Posterior cingulate gyrus (tissue), 11 donors: ENCODE results near the gene MAN1A1.

ENCODE experiments used
- DNase-seq, 10 donors: peaks; one replicate each; pipeline versions ENCODE4 v3.0.0 to v3.0.0-alpha.2; 2020 to 2021; ENCODE audit warnings: mixed read lengths in 3 of 10
- intact Hi-C: fragments of 100-400 bp; cut with DNase I; formaldehyde crosslinking; loops from one replicate; pipeline ENCODE4 v1.15.1; 2023

The MAN1A1 gene

DNA sequence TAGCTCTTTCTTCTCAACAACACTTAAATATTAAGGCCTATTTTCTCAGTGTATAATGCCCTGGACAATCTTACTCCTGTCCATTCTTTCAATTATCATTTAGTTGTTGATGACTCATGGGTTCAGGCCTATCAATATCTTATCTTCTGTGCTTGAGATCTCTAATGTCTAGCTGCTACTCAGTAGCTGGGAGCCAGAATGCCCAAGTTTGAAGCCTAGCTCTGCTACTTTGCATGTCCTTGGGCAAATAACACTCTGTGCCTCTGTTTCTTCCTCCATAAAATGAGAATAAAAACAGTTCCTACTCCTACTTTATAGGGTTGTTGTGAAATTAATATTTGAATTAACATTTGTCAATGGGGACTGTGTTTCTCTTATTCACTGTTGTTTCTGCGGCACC, 69.5 kb downstream of the MAN1A1 start:
- no peak for DNase-seq
- intact Hi-C loops = no loop called here

DNA sequence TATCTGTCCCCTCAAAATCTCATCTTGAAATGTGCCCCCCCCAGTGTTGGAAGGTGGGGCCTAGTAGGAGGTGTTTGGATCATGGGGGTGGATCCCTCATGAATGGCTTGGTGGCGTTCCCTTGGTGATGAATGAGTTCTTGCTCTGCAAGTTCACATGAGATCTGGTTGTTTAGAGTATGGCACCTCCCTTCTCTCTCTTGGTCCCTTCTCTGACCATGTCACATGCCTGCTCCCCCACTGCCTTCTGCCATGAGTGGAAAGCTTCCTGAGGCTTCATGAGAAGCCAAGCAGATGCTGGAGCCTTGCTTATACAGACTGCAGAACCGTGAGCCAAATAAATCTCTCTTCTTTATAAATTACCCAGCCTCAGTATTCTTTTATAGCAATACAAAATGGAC, 70.9 kb downstream of the MAN1A1 start:
- intact Hi-C loops = no loop called here
- no peak for DNase-seq

DNA sequence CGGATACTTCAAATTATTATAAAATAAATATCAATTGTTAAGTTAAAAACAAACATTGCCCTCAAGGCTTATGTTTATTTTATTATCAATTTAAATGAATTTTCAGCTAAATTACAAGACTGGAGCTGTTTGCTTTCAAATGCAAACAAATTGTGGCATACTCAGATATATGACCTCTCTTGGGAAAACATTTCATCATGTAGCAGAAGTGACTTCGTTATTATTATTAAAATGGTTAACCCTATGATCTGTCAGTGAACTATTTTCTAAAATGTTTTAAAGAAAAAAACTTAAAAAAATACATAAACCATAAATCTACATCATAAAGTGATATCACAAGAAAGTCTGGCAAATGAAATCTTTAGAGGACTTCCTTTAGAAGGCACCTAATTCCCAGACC, 72.5 kb downstream of the MAN1A1 start:
- intact Hi-C loops = no loop called here
- no peak for DNase-seq

DNA sequence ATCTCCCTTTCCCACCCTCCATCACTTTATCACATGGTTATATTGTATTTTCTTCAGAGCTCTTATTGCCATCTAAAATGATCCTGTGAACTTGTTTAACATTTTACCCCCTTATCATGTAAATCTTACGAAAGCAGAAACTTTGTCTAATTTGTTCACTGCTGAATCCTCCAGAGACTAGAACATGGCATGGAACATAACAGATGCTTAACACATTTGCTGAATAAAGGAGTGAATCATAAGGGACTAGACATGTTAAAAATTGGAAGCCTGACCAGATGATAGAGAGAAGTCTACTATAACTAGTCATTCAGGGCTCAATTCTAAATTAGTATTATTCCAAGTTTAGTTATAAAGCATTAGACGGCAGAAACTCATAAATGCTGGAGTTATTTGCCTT, 73.3 kb downstream of the MAN1A1 start:
- DNase-seq = no peak
- intact Hi-C loops = no loop called here

DNA sequence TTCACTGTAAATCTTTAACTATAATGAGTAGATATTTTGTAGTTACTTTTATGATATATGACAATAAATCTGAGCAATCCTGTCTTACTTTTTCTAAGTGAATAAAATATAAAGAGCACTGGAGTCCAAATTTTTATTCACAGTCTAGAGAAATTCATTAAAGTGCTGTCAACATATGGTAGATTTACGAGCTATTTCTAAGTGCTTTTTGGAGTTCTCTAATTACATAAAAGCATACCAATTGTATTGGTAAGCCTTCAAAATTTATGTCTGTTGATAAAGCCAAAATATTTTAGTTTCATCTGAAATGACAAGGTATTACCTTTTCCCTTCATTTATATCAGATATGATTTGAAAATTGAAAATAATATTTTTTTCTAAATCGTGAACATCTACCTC, 75.4 kb downstream of the MAN1A1 start:
- DNase-seq = no peak
- intact Hi-C loops = no loop called here

DNA sequence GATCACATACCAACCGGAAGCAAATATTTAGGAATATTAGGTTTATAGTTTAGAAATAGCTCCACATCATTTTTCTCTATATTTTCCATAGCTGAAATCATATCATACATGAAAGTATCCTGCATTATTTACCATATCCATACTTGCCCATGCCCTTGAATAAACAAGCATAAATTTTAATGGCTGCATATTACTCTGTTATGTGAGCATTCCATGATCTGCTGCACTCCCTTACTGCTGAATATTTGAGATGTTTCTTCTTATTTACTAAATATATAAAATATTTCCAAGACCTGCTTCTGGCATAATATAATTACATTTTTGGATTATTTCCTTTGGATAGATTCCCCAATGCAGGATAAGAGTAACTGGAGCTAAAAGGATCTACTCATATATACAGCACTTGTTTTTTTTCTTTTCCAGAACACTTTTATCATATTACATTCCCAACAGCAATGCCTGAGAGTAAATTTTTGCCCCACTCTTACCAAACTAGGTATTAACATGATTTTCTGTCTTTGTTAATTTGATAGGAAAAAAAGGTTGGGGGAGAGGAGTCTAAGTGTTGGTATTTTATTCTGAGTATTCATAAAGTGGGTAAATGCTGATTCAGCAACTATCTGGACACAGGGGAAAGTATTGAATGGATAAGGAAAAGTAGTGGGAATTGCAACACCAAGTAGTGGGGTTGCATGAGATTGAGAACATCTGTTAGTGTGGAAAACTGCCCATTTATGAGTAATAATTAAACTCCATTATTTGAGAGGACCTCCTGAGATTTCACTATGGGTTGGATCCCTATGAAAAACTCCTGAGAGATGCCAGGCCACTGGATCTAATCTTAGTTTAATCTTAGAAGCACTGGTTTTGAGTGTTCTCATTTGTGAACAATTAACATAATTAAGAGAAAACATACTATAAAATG, 76.0 kb downstream of the MAN1A1 start:
- intact Hi-C loops = no loop called here
- DNase-seq = no peak

DNA sequence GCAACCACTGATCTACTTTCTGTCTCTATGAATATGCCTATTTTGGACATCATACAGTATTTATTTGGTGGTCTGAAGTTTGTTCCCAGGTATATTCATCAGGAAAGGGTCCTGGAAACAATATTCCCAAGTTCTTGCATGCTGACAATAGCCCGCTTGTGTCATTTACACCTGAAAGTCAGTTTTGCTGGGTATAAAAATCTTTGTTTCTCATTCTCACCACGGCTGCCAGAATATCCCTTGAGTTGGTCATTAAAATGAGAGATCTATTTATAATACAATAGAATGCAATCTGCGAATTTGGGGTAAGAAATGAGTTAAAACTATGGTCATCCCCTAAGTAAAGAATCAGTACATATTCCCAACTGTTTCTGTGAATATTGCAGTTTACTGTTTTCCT, 79.0 kb downstream of the MAN1A1 start:
- DNase-seq = no peak

DNA sequence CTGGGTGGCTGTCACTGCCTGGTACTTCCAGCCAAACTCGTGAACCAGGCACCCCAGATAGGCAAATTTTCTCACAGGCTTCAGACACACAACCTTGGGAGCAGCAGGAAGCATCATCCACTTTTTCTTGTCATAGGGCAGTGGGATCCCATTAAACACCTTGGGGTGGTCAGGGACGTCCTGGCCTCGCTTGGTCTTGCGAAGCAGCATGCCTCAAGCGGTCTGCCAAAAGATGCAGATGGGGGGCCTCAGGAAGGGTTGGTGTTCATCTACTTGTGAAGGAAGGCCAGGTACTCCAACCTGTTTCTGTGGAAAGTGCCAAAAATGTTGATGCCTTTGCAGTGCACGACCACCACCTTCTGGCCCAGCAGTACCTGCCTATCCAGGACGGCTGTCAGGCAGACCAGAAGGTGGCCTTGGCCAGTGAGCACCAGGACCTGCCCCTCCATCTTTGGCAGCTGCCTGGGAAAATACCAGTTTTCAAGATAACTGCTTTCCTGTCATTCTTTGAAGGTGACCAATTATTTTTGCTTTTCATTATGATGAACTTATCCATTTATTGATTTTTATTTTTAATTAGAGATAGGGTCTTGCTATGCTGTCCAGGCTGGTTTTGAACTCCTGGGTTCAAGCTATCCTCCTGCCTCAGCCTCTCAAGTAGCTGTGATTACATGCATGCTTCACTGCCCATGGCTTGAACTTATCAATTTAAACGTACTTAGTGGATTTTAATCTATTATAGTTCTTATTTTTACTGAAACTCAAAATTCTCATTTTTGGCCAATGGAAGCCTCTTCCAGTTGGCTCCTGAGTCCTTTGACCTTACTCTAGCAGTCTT, 80.1 kb downstream of the MAN1A1 start:
- DNase-seq = no peak
- intact Hi-C loops = no loop called here

More for the DNA sequence above, 79.0 kb downstream of the MAN1A1 start:
- intact Hi-C loops = no loop called here

DNA sequence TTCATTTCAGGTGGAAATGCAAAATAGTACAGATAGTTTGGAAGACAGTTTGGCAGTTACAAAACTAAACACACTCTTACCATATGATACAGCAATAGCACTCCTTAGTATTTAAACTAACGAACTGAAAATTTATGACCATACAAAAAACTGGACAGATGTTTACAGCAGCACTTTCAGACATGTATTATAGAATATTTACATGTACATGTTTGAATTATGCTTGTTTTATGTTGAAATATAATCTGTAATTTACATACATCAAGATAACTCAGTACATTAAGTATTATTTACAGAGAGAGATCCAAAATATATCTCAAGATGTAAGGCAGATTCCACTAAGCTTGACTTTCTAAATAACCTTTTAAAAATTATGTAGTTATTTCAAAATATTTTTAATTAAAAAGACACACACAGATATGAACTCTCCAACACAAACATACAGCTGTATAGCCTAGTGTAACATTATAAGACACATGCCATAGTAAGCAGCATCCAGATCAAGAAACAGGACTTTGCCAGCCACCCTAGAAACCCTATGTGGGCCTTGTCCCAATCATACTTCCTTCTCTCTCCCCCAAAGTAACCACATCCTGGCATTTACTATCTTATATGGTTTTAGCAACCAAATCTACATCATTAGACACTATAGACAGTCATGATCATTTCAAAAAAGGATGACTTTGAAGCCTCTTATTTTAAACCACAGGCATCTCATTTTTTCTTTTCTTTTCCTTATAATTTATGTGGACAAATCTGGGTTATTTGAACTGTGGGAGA, 82.2 kb downstream of the MAN1A1 start:
- DNase-seq = no peak
- intact Hi-C loops = no loop called here

DNA sequence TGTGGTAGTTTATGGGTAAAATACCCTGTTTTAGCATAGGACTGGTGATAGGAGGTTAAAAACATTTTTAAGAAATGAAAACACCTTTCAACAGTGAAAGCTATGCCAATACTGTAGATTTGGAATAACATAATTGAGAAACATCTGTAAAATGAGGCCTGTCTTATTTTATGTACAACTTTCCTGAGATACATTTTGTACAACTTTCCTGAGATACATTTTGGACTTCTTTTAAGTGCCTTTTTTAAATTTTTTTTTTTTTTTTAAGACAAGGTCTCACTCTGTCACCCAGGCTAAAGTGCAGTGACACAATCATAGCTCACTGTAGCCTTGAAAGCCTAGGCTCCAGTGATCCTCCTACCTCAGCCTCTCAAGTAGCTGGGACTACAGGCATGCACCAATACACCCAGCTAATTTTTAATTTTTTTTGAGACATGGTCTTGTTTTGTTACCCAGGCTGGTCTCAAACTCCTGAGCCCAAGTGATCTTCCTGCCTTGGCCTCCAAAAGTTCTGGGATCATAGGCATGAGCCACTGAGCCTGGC, 84.6 kb downstream of the MAN1A1 start:
- no peak for DNase-seq
- intact Hi-C loops = no loop called here

DNA sequence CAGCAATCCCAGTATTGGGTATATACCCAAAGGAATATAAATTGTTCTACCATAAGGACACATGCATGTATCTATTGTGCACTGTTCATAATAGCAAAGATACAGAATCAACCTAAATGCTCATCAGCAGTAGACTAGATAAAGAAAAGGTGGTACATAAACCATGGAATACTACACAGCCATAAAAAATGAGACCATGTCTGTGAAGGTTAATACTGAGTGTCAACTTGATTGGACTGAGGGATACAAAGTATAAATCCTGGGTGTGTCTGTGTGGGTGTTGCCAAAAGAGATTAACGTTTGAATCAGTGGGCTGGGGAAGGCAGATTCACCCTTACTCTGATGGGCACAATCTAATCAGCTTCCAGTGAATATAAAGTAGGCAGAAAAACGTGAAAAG, 86.9 kb downstream of the MAN1A1 start:
- intact Hi-C loops = no loop called here
- DNase-seq = no peak

DNA sequence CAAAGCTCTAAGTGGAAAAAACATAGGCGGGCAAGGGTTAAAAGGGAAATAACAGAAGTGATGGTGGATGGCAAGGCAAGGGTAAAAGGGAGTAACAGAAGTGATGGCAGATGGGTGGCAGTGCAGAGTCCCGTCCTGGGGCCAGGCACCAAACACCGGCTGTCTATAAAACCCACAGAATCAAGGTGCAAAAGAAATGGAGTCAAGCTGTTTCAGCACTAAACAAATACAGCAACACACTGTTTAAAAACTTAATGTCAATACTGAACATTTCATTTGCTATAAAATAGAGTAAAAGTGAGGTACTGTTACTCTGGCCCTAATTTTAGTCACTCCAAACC, 87.6 kb downstream of the MAN1A1 start:
- intact Hi-C loops = no loop called here
- peak in 2 of 10 donors; percentile 37 to 72 for DNase-seq

DNA sequence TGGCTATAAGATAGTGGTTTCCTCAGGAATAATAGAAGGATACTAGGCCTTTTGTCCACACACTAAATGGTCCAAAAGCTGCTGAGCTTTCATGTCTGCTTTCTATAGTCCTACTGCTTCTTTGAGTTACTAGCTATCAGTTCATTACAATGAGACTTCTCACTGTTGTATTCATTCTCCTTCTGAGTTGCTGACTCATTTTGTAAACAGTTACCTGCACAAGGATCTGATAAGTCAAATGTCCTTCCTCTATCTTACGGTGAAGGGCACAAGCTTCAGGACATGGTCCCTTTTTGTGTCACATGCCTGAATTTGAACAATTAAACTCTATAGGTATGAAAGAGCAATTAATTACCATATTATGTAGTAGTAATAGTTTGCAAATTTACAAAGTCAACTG, 90.5 kb downstream of the MAN1A1 start:
- DNase-seq = no peak
- intact Hi-C loops = no loop called here

DNA sequence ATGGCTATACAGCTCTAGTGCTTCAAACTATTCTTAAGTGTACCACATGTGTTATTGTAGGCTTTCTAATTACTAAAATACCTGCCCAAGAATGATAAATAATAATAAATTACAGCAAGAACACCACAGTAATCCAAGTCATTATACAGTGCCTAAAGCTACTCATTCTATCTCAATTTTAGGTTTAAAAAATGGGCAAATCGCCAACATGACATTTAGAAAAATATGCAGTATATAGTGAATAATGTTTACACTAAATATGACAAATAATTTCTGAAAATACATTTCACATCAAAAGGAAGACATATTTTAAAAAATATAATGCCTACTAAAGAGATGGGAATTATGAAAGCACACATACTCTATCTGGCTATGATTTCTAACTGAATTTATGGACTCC, 91.8 kb downstream of the MAN1A1 start:
- intact Hi-C loops = no loop called here

DNA sequence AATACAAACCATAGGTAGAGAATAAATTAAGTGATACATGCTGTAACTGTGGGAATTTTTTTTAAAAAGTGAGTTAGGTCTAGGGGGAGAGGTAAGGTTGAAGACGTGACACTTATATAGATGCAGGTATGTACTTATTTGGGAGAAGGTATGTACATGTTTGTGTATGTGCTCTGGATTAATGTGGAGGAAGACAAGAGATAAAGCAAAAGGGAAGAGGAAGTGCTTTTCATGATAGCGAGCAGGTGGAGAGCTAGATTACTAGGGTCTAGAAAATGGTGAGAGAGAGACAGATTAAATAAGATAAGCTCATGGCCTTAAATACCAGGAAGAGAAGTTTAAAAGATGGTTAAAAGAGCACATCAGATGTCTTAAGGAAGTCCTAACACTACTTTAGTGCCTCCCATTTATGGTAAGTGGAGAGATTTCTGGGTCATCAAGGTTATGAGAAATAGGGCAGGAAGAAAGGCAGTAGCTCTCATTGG, 92.5 kb downstream of the MAN1A1 start:
- intact Hi-C loops = no loop called here
- DNase-seq = no peak

More for the DNA sequence above, 91.8 kb downstream of the MAN1A1 start:
- DNase-seq = no peak

DNA sequence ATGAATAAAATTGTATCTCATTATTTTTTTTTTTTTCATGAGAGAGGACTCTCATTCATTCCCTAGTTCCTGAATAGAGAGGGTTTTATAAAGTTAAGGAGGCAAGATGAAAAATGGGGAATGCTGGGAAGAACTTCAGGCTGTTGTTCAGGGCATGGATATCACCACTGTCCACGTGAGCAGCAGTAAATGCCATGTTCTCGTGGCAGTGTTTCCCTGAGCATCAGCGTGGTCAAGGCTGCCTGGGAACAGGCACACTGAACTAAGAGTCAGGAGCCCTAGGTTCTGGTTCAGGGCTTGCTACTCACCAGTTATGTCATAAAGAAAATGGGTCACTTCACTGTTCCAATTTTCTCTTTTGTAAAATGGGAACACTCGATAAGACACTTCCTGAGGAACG, 93.2 kb downstream of the MAN1A1 start:
- intact Hi-C loops = no loop called here

DNA sequence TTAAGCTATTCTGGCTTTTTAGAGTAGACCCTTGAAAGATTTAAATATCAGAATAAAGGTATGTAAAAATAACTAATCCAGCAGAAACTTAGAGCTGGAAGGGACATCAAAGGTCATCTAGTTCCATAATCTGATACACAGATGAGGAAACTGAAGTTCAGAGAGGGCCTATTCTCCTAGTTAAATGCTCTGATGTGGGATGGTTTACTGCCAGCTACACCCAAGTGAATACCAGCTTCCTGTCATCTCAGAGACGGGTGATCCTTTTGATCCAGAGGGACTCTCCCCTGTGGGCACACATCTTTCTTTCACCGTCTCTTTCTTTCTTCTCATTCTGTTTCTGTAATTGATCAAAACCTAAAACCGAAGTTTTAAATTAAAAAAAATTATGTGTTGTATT, 94.1 kb downstream of the MAN1A1 start:
- intact Hi-C loops = no loop called here
- DNase-seq = no peak

More for the DNA sequence above, 93.2 kb downstream of the MAN1A1 start:
- no peak for DNase-seq

DNA sequence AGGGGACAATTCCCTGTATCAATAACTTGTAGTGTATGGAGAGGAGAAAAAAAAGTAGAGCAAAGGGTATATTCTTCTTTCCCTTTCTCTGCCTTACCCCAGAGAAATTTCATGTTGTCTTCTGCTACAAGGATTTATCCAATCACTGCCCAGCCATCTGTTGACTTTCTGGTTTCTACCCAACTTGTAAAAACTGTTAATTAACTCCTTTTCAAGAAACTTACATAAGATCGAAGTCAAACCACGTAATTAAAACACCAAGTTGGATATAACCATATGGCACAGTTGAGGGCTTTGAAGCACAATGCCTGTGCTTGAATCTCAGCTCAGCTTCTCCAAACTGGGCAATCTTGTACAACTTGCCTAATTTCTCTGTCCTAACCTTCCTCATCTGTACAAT, 99.5 kb downstream of the MAN1A1 start:
- DNase-seq = no peak

DNA sequence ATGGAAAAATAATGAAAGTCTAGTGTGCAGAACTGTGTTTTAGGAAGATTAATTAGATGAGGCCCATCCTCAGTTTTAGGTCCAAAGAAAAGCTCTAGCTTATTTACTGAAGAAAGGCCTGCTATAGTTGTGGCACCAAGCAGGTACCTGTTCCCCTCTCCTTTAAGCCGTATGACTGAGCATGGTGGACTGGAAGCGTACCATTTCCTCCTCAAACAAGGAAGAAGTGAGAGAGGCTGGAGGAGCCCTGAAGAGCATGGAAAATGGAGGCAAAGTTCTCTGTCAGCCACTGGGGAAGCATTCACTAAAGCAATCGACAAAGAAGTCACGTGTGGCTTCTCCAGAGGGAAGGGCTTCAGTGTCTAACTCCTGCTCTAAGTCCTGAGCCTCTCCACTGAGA, 100.2 kb downstream of the MAN1A1 start:
- no peak for DNase-seq
- intact Hi-C loops = no loop called here

More for the DNA sequence above, 99.5 kb downstream of the MAN1A1 start:
- intact Hi-C loops = no loop called here

DNA sequence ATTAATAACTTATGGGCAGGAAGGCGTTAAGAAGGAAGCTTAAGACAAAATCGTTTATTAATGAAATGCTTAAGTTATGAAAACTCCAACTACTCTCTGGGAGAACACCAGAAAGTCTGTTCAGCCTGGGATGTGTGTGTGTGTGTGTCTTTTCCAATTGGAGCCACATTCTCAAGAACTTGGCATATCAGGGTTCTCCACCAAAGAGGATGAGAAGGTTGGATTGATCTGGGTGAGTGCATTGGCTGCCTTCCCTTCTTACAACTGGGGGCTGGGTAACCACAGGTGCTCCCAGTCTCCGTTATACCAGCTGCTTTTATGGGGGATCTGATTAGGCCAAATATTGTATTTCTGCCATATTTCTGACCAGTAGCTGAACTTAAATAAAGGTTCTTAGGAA, 102.1 kb downstream of the MAN1A1 start:
- DNase-seq = no peak
- intact Hi-C loops = no loop called here

DNA sequence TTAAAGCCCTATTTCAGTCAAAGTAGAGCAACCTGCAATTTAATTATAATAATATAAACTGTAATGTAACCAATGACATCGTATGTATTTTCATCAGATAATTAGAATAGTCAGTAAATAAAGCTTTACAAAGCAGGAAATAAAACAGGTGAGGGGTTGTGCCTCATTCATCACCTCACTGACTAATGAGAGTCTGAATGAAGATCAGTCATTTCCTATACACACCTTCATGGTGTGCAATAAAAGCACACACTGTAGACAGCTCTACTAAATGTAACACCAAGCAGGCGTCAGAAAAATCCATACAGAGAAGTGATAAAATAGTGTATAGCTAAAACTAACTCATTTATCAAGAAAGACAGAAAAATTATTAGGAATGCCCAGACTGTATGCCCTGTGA, 105.9 kb downstream of the MAN1A1 start:
- intact Hi-C loops = no loop called here
- DNase-seq = no peak
